Parathyroid adenoma (tissue), 2 donors: ENCODE results near the gene ATP2C2.
A peak's percentile ranks its signal among the peaks of the same experiment; 100 is the strongest.

Source experiments
- H2AFZ ChIP-seq: fragments of 300-600 bp; sonication (generic); one replicate; pipeline ENCODE4 v1.7.0; 2017; ENCODE audit warnings: antibody characterized with exemption, mild to moderate bottlenecking
- H3K27ac ChIP-seq: fragments of 300-600 bp; sonication (generic); one replicate; pipeline ENCODE4 v1.7.0; 2017
- H3K27me3 ChIP-seq: fragments of 300-600 bp; sonication (generic); one replicate; pipeline ENCODE4 v1.7.0; 2017; ENCODE audit warnings: low read length; ENCODE audit not compliant: control insufficient read depth, insufficient read depth
- H3K36me3 ChIP-seq: fragments of 300-600 bp; sonication (generic); one replicate; pipeline ENCODE4 v1.7.0; 2017; ENCODE audit warnings: low read length; ENCODE audit not compliant: control insufficient read depth, insufficient read depth
- H3K4me1 ChIP-seq: fragments of 300-600 bp; sonication (generic); one replicate; pipeline ENCODE4 v1.7.0; 2017; ENCODE audit warnings: control low read depth
- H3K4me2 ChIP-seq: fragments of 300-600 bp; sonication (generic); one replicate; pipeline ENCODE4 v1.7.0; 2017; ENCODE audit warnings: low read length
- H3K4me3 ChIP-seq: fragments of 300-600 bp; sonication (generic); one replicate; pipeline ENCODE4 v1.7.0; 2017; ENCODE audit warnings: low read depth, low read length
- H3K79me2 ChIP-seq: fragments of 300-600 bp; sonication (generic); one replicate; pipeline ENCODE4 v1.7.0; 2017; ENCODE audit warnings: control low read depth
- H3K9ac ChIP-seq: fragments of 300-600 bp; sonication (generic); one replicate; pipeline ENCODE4 v1.7.0; 2017; ENCODE audit warnings: mild to moderate bottlenecking
- H3K9me3 ChIP-seq: fragments of 300-600 bp; sonication (generic); one replicate; pipeline ENCODE4 v1.7.0; 2017; ENCODE audit warnings: low read length; ENCODE audit not compliant: control insufficient read depth
- TF ChIP-seq, protein P1 (sequence below): fragments of 300-600 bp; sonication (generic); IDR thresholded peaks from one replicate; pipeline ENCODE4 v1.7.0; 2017; ENCODE audit warnings: antibody characterized with exemption, mild to moderate bottlenecking
- donor health status: primary hyperparathyroidism.

Gene ATP2C2

DNA sequence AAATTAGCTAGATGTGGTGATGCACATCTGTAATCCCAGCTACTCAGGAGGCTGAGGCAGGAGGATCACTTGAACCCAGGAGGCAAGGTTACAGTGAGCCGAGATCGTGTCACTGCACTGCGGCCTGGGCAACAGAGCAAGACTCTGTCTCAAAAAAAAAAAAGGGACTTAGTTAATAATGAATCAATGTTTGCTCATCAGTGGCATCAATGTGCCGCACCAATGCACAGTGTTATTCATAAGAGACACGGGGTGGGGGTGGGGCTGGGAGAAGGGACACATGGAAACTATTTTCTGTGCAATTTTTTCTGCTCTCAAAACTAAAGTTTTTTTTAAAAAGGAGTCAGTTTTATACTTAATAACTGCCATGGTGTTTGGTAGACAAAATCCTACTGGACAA, 6.8 kb upstream of the ATP2C2 start:
- H3K27ac ChIP-seq = no peak overlapping the region
- no peaks in the 10 kb centered on the region for H3K9me3 ChIP-seq
- H3K27me3 ChIP-seq = no peaks in the 10 kb centered on the region
- TF ChIP-seq, protein P1, sequence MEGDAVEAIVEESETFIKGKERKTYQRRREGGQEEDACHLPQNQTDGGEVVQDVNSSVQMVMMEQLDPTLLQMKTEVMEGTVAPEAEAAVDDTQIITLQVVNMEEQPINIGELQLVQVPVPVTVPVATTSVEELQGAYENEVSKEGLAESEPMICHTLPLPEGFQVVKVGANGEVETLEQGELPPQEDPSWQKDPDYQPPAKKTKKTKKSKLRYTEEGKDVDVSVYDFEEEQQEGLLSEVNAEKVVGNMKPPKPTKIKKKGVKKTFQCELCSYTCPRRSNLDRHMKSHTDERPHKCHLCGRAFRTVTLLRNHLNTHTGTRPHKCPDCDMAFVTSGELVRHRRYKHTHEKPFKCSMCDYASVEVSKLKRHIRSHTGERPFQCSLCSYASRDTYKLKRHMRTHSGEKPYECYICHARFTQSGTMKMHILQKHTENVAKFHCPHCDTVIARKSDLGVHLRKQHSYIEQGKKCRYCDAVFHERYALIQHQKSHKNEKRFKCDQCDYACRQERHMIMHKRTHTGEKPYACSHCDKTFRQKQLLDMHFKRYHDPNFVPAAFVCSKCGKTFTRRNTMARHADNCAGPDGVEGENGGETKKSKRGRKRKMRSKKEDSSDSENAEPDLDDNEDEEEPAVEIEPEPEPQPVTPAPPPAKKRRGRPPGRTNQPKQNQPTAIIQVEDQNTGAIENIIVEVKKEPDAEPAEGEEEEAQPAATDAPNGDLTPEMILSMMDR = no peak
- H3K79me2 ChIP-seq = no peaks in the 10 kb centered on the region
- no peak overlapping the region for H3K4me2 ChIP-seq
- no peak overlapping the region for H2AFZ ChIP-seq
- no peak overlapping the region for H3K4me3 ChIP-seq
- H3K36me3 ChIP-seq = no peaks in the 10 kb centered on the region
- H3K9ac ChIP-seq = no peak overlapping the region
- no peaks in the 10 kb centered on the region for H3K4me1 ChIP-seq

DNA sequence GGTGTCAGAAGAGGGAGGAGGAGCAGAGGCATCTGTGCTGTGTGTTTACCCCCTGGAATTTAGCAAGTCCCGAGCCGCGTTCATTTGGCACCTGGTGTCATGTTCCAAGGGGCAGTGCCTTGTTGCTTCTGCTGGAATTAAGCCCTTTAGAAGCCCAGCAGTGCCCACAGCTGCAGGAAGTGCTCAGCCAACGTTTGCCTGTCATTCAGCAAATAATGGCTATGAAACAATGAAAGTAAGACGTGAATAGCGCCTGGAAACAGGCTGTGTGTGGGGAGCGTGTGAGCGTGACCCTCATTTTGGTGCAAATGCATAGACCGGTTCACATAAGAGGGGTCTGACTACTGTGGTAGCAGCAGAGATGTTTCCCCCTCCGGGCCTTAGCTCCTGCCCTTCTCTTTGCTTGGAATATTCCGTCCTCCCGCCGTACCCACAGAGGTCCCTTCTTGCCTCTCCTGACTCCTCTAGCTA, 5.8 kb upstream of the ATP2C2 start:
- no peaks in the 10 kb centered on the region for H3K9me3 ChIP-seq
- TF ChIP-seq, protein P1 = no peak
- H3K4me2 ChIP-seq = no peak overlapping the region
- no peaks in the 10 kb centered on the region for H3K27me3 ChIP-seq
- H2AFZ ChIP-seq = no peak overlapping the region
- no peak overlapping the region for H3K9ac ChIP-seq
- no peaks in the 10 kb centered on the region for H3K36me3 ChIP-seq
- no peak overlapping the region for H3K4me3 ChIP-seq
- no peak overlapping the region for H3K27ac ChIP-seq
- H3K79me2 ChIP-seq = no peaks in the 10 kb centered on the region
- H3K4me1 ChIP-seq = no peaks in the 10 kb centered on the region

DNA sequence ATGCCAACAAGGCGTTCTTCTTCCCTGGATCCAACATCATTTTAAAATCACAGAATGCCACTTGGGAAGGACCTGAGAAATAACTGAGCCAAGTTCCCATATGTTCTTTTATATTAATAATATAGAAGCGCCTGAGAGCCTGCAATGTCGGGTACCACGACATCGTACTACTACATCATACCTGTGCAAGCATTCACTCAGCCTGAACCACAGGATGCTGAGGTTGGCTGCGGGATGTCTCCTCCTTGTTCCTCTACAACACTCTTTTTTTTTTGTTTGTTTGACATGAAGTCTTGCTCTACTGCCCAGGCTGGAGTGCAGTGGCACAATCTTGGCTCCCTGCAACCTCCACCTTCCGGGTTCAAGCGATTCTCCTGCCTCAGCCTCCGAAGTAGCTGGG, 2.1 kb upstream of the ATP2C2 start:
- Histone ChIP-seq H3K27me3 (no peaks in the 10 kb centered on the region), H3K4me1 (no peaks in the 10 kb centered on the region), H3K79me2 (no peaks in the 10 kb centered on the region), H3K36me3 (no peaks in the 10 kb centered on the region), H3K9me3 (no peaks in the 10 kb centered on the region), H3K27ac (no peak overlapping the region), H3K9ac (no peak overlapping the region), H3K4me3 (no peak overlapping the region), H2AFZ (no peak overlapping the region), H3K4me2 (no peak overlapping the region)
- TF ChIP-seq, protein P1 = no peak

DNA sequence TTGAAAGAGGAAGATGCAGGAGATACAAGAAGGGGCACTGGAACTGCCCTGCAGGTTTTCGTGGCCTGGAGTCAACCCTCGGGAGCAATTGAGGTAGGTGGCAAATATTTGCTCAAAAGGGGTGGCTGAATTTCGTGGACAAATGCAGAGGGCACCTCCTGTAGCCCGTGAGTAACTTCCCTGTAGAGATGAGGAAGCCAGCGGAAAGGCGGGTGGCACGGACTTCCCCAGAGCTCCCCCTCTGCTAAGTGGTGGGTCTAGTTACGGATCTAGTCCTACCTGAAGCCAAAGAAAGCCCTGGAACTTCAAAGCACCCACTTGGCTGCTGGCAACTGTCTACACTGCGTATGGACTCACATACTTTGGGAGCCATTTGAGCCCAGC, 1.0 kb upstream of the ATP2C2 start:
- Histone ChIP-seq H3K9ac (no peak overlapping the region), H3K27me3 (no peaks in the 10 kb centered on the region), H3K36me3 (no peaks in the 10 kb centered on the region), H3K4me1 (no peaks in the 10 kb centered on the region), H3K9me3 (no peaks in the 10 kb centered on the region), H2AFZ (no peak overlapping the region), H3K27ac (no peak overlapping the region), H3K4me2 (no peak overlapping the region), H3K4me3 (no peak overlapping the region), H3K79me2 (no peaks in the 10 kb centered on the region)
- TF ChIP-seq, protein P1 = no peak

DNA sequence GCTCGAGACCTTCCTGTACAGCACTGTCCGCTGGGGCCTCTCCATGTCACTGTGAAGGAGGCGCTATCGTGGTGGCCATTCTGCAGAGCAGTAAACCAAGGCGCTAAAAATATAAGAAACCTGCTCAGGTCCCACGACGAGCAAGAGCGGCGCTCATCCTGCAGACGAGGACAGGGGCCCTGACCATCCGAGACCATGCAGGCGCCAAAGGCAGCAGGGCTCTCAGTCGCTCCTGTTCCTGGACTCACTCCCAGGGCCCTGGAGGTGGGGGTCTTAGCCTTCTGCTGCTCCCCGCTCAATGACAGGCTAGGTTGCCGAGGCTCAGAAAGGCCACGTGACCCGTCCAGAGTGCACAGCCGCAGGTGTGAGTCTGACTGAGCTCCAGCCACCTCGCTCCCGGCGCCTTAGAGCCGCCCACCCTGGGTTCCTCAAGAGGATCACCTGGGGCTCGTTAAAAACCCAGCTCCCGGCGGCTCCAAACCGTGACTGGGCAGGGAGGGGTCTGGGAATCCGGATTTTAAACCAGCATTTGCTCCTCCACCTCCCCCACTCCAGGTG, 509 bp upstream of the ATP2C2 start:
- H3K36me3 ChIP-seq = no peaks in the 10 kb centered on the region
- no peaks in the 10 kb centered on the region for H3K79me2 ChIP-seq
- H3K27ac ChIP-seq = no peak overlapping the region
- peak overlapping the region; percentile 59 for H3K4me3 ChIP-seq
- no peak overlapping the region for H3K9ac ChIP-seq
- H3K4me2 ChIP-seq = peak overlapping the region; percentile 94
- no peaks in the 10 kb centered on the region for H3K27me3 ChIP-seq
- H3K4me1 ChIP-seq = no peaks in the 10 kb centered on the region
- H3K9me3 ChIP-seq = no peaks in the 10 kb centered on the region
- TF ChIP-seq, protein P1 = no peak
- peak overlapping the region; percentile 84 for H2AFZ ChIP-seq
